RPMI7951 (cell line): ENCODE results near the gene GLIS1. TPM values are rescaled to one million over a fixed set of nuclear protein-coding genes. Genes with fewer than 3 reads are reported as not detected.

Experiments
- DNase-seq: peaks from one replicate; pipeline ENCODE4 v3.0.0-alpha.2; 2012; ENCODE audit warnings: low read depth
- total RNA-seq: library from RNA; depleted of rRNA; stranded (reverse); fragments of >200 nt; shearing (Covaris generic); gene quantifications from 2 replicates; pipeline ENCODE4 v1.2.3, GENCODE V29; 2014

GLIS1 gene
- total RNA-seq, 1 experiment from 2014 or later = 1.9 TPM

DNA sequence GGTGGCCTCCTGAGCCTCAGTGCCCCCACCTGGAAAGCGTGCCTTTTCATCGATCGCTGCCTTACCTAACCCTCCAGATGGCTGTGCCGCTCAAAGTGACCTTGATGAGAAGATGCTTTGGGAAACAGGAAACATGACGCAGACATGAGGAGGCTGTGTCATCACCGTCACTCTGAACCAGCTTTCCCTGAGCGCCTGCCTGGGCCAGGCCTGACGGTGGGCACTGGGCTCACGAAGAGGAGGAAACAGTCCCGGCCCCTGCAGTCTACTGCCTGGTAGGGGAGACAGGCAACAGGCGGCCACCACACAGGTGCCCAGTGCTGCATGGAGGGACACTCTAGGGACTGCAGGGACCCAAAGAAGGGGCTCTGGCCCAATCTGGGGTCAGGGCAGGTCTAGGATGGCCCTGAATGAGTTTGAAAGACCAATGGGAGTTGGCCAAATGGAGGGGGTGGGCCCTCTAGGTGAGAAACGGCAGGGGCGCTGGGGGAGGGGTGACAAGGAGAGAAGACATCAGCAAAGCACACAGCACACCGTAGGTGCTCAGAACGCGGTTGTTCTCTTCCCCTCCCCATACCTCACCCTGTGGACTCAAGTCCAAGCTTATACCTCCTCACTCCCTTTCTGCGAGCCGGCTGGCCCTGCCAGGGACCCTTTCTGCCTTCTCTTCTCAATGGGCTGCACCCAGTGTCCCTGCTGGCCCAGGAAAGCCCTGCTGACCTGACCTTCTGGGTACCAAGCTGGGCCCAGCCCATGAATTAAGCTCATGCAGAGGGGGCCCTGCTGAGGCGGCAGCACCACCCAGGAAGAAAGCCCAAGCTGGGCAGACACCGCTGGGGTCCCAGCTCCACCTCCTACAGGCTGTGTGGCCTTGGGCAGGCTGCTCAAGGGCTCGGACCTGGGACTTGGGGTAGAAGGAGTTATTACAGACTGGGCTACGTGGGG is 44.9 kb downstream of the GLIS1 start:
- DNase-seq = no peak

DNA sequence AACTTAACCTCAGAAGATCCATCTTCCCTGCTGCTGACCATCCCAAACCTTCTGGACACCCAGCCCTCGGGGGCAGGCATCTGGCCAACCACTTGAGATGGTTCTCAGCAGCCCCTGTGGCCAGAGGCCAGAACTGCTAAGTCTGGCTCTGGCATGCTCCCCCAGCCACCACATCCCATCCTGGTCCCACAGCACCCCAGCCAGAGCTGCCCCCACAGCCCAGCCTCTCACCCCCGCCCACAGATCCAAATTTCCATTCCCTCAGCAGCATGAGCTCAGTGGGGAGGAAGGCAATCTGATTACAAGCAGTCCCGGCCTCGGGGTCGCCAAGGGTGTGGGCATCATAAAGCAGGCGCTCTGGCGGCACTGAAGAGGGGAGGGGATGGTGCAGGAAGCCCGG is 45.6 kb downstream of the GLIS1 start:
- peak; percentile 52 for DNase-seq

DNA sequence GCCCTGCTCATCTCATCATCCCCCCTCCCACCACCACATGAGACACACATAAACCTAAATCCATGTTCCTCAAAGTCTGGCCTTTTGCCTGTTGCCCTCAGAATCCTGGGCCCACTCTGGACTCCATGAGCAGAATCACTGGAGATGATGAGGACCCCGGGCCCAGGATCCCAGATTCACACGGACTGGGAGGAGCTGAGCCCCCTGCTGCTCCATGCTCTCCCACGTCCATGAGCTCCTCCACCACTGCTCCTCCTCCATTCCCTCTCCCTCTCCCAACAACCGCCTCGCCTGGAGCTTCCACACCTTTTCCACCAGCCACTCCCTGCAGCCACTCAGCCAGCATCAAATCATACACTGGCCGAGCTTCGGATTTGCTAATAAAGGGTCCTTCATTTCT is 47.6 kb downstream of the GLIS1 start:
- DNase-seq = no peak

DNA sequence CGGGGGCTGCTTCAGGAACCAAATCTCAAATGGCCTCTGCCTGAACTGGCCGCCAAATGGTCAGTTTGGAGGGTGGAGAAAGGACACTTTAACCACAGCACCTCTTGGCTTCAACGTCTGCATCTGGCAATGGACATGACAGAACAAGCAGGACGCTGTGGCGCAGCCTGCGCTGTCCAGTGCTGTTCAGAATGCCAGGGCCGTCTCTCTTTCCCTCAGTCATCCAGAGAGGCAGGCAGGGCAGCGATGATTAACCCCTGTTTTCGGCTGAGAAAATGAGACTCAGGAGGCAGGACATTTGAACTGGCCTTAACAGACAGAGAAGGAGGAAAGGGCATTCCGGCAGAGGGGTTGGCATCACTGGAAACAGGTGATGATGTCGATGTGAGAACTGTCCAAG is 48.6 kb downstream of the GLIS1 start:
- DNase-seq = no peak

DNA sequence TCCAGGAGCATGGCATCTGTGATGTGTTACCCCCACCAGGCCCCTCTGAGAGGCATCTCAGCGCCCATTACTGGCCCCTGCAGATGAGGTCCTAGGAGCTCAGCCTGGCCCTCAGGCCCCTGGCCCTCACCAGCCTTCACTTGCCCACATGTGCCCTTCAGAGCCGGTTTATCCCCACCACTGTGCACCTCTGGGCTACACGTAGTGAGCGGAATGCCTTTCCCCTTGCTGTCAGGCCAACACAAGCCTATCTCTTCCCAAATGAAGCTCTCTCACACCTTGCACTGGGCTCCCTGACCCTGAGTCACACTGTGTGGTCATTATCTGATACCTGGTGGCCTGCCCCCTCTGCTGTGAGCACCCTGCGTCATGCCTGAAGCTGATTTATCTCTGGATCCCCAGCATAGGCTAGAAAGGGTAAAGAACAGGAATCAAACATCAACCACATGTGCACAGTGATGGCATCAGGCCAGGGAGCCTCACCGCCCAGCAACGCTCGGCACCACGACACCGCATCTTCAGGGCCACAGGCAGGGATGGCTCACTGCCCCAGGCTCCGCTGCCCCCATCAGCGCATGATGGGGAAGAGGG is 49.1 kb downstream of the GLIS1 start:
- peak; percentile 16 for DNase-seq

DNA sequence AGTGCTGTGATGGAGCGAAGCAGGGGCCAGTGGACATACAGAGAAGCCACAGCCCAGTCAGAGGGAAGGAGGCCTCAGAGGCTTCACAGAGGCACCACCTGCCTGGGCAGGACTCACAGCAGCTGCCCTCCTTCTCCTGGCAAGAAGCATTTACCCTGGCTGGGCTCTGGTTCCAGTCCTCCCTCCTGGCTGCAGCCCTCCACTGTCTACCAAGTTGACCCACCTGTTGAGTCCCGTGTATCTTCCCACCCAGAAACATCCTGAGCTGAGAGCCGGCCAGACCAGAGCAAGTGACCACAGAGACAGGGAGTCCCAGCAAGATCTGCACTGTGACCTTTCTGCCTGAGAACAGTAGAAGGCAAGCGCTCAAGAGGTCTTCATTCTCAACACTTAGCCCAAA is 49.7 kb downstream of the GLIS1 start:
- no peak for DNase-seq

DNA sequence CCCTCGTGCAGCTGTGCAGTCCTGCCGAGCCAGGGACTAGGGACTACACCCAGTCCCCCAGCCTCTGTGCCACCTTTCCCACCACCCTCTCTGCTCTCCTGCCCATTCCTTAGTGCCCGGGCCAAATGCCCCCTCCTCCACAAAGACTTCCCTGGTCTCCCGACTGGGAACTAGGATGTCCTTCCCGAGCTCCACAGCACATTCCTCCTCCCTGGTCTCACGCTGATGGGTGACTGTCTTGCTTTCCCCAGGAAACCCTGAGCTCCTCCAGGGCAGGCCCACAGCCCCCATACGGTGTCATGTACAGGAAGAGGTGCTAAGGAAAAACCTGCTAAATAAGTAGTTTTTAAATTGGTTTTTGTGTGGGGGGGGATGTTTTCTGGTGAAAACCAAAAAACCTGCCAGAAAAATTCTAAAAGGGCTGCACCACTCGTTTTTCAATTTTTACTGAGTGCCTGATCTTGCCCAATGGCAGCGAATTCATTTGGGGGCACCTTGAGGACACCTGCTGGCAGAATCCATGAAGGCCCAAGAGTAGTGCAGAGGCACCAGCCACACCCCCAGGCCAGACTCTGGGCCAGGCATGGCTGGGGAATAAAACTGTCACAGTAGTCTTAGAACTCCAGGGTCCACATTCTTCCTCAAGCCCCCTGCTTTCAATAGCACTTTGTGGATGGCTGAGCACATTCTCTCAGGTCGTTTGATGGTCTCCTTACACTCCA is 50.4 kb downstream of the GLIS1 start:
- DNase-seq = no peak

DNA sequence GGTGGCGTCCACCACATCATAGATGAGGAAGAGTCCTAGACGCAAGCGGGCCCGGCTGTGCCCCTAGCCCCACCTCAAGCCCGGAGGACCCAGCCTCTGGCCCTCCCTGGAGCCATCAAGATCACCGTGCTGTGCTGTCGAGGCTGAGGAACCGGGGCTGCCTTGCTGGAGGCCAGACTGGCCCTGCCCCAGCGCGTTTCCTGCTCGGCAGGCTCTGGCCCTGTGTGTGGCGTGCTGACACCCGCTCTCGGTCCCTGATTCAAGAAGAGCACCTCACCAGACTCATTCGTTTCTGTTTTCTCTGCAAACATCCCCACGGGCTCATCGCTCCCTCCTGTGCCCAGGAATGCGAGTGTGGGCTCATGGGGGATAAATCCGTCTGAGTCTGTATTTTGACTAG is 51.1 kb downstream of the GLIS1 start:
- no peak for DNase-seq

DNA sequence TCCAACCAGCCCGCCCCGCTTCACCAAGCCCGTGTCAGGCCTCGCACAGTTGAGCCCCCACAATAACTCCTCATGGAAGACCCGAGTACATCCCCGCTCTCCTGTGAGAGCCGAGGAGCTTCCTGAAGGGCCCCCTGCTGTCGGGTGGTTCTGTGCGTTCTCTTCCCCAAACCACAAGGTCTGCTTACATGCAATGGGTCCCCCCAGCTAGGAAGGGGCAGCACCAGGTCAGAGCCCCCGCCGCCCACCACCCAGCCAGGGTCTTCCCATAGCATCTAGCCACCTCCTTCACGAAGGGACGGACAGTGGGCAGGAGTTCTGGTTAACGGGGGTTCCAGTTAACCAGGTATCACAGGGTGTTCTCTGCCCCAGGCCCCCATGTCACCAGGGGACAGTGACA is 51.5 kb downstream of the GLIS1 start:
- DNase-seq = no peak

DNA sequence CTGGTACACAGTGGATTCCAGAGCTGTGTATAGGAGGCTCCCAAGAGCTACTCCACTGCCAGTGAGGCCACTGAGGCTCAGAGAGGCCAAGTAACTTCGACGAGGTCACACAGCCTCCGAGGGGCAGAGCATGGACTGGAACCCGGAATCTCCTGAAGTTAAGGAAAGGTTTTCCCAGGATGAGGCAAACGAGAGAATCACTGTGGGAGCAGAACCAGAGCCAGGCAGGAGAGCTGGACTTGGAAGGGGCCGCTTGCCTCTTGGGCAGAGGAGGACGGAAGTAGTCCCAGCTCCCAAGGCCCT is 52.0 kb downstream of the GLIS1 start:
- no peak for DNase-seq

DNA sequence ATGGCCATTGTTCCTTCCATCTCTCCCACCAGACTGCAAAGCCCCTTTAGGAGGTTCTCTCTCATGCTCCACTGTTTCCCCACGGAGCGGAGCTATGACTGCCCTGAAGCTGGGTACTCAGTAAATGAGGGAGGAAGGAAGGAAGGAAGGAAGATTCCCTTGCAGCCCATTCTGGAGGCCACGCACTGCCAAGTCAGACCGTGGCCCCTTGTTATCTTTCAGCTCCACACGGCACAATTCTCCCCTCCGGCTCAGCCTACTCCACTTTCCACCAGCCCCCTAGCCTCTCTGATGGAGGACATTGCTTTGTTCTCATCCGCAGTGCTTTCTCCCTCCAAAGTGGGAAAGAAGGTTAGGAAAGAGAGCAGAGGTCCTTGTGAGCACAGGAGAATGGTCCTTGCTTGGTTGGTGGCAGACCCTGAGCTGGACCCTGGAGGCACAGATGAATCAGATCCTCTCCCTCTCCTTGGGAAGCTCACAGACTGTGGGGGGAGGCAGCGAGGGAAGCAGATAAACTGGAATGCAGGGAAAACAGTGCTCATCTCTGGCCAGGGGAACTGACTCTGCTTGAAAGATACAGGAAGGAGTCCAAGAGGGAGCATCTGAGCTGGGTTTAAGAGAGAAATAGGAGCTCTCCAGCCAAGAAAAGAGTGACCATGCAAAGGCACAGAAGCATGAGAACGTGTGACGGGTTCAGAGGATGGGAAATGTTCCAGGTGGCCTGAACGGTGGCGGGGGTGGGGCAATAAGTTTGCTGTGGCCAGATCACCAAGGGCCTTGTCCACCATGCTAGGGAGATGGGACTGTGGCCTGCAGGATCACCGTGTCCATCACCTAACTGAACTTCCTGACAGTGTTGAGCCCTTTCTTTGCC is 52.6 kb downstream of the GLIS1 start:
- DNase-seq = peak; percentile 89

DNA sequence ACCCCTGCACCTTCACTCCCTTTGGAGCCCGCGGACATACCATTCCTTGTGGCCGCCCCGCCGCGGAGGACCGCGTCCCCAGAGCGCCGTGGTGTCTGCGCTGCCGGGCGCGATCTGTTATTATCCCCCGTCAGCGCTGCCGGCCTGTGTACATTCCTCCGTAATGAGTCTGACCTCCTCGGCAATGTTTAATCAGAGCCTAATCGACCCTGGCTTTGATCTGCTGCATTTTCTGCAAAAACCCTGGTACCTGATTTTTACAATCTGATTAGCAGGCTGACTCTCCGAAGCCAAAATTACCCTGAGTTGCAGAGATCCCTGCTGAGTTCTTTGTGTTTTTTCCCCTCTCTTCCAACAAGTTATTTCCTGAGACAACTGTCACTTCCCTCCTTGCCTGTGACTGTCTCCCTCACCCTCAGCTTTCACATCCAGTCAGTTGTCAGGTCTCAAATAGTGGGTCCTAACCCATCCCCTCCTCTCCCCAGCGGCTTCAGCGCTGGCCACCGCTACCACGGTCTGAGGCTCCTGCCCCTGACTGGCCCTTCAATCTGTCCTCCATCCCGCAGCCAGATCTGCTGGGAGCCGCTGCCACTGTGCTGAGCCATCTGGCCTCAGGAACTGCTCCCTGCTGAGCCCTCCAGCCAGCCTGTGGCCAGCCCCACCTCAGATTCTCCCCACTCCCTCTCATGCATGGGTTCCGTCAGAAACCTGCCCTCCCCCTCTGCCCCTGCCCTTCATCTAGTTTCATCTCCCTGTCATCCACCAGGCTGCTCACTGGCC is 53.5 kb downstream of the GLIS1 start:
- peak; percentile 84 for DNase-seq

DNA sequence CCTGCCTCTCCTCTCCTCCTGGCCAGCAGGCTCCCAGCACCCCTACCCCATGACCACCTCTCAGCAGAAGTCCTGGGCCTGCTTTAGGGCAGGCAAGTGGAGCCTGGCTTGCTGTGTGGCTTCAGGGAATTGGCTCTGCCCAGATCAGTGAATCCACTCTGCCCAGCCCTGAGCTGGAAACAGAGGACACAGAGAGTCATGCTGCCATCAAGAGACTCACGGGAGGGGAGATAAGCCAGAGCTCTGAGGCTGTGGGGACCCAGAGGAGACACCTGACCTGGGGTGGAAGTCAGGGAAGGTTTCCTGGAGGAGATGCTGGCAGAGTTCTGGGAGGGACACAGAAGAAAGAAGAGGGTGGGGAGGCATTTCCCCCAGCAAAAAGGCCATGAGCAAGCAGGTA is 54.2 kb downstream of the GLIS1 start:
- no peak for DNase-seq

DNA sequence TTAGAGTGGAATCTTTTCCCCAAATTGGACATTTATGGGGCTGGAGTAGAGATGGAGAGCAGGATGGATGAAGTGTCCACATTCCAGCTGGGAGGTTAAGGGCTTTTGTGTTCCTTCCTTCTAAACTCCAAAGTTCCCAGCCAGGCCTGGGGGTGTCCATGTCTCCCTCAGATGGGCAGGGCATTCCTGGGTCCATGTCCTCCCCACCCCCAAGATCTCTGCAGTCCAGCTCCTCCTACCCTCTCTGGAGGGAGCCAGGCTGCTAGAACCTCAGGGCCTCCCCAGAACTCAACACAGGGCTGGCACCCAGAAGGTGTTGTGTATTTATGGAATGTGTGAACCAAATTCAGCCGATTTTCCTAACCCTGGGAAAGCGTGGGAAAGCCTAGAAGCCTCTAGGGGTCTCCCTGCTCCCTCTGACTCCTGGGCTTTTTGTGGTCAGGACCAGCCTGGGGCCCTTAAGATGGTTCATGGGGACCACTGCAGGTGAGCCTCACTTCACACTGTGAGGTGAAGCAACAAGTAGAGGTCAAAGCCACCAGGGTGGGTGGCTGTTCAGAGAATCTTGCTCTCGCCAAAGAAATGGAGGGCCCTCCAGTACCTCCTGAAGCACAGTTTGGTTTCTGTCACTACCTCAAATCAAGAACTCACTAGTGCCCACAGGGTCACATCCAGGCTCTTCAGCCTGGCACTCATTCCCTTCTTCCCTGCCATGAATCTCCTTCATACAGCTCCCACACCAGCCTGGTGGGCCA is 54.8 kb downstream of the GLIS1 start:
- DNase-seq = no peak

DNA sequence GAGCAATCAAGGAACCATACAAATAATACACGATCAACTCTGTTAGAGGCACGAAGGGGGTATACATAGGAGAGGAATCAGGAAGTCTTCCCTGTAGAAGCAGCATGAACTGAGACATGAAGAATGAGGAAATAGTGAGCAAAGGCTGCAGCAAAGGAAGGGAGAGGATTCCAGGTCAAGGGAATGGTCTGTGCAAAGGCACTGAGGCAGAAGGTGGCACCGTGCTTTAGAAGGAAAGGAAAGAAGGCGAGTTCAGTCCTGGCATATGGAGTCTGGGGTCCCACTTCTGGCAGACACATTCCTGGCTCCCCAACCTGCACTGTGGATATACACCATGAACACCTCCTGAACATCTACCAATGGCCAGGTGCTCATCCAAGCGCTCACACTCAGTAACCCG is 56.1 kb downstream of the GLIS1 start:
- no peak for DNase-seq

DNA sequence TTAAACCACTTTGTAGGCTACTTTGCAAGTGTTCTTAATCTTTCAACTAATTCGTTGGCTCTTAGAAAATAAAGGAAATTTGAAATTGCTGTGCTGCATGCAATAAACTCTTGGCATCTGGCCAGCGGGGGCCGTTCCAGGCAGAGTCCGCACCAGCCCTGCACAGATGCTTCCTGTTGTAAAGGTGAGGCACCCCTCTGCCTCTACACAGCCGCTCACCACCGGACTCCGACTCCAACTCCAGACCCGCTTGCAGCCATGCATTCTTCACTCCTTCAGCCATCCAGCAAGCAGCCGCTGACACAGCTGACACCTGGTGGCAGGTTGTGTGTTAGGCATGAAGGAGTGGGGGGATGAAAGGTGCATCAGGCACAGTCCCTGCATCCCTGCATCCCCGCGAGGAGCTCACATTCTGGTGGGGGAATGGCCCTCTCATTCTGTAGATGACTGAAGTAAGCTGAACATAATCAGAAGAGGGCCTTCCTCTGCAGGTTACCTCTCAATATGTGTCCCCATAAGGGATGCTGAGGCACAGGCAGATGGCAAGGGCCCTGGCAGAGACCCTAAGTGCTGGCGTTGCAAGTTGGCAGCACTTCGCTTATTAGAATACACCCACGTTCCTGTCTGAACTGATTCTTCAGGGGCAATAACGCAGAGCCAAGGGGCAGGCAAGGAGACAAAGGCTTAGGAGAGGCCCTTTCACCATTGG is 56.8 kb downstream of the GLIS1 start:
- no peak for DNase-seq

DNA sequence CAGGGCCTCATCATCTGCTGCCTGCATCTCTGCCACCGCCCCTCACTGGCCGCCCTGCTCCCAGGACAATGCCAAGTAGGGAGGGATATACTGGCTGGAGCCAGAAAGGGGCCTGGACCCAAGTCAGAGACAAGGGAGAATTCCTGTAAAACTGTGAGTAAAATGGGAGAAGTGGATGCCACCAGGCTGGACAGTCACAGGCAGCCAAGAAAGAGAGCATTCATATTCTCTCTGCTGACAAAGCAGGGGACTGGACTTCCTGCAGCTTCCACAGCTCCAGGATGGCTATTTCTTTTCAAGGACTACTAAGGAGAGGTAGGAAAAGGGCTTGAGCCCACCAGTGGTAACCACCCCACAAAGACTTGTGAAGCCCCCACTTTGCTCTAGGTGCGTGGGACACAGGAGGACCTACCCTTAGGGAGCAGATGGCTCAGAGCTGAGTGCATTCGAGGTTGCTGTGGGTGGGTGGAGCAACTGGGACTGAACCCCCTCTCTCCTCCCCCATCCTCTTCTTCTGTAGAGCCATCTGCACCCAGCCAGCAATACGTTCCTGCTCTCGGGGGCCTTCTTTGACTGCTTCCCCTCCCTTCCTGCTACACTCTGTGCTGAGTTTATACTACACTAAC is 57.5 kb downstream of the GLIS1 start:
- no peak for DNase-seq

DNA sequence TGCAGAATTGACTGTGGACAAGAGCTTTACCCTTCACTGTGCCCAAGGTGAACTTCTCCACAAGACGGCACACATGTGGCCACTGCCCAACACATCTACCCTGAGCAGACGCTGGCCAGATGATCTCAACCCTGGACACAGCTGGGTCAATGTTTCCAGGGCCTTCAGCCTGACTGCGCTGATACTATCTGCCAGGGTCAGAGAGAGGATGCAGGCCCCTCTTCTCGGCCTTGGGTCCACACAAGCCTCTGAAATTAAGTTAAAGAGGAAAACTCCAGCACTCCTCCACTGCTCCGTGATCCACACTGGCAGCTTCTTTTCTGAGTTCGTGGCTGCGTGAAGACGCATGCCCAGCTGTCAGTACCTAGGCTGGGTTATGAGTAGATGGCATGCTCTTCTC is 58.1 kb downstream of the GLIS1 start:
- DNase-seq = no peak
